Measurements from ENCODE around the gene BOD1L2. TPM values are rescaled to one million over a fixed set of nuclear protein-coding genes. Genes with fewer than 3 reads are reported as not detected.

The BOD1L2 gene
- polyA plus RNA-seq, 1 donor (not counting 4 experiments of a cell fraction or from before 2014, with no cell fraction given), result not detected

DNA sequence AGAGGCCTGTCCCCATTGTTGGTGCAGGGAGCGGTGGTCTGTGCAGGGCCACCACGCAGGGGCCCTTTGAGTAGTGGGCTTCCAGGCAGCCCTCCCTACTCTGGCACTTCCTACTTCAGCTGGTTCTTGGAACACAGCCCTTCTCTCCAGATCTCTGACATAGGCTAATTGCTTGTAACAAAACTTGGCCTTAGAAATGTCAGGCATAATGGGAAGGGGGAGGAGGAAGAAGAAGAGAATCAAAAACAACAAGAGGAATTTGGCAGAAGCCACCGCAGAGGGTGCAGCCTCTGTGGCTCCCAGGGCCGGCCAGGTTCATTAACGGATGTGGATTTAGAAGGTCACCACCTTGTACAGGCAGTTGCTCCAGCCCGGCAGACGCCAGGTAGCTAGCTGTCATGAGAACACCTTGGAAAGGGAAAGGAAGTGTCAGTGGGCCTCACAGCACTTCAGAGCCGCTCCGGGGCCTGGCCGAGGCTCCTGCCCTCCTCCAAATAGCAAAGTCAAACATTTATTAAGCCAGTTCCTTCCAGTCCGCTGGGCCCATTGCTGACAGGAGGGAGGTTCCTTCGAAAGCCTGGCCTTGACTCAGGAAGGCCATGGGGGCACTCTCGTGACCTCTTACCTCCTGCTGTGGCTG lies 7.4 kb downstream of the BOD1L2 start:
- H4K20me1 ChIP-seq (ENCODE audit: control insufficient read depth, extremely low read depth, insufficient read depth, low read length), result no peaks in the 10 kb centered on the region
- H3K9me1 ChIP-seq (ENCODE audit: control insufficient read depth, extremely low read depth, insufficient read depth, low read length), result no peaks in the 10 kb centered on the region
- H3K4me3 ChIP-seq (ENCODE audit: control insufficient read depth in 2 of 3, extremely low read depth in 1 of 3, insufficient read depth in 2 of 3, low read depth in 1 of 3, low read length in 3 of 3), result no peak overlapping the region
- H3K9me3 ChIP-seq (ENCODE audit: control insufficient read depth, low read depth, low read length), result no peaks in the 10 kb centered on the region
- H3K9ac ChIP-seq (ENCODE audit: control insufficient read depth, extremely low read depth, insufficient read depth, low read length), result no peak overlapping the region
- no peaks in the 10 kb centered on the region for H3K36me3 ChIP-seq (ENCODE audit: control insufficient read depth in 2 of 2, extremely low read depth in 1 of 2, insufficient read depth in 2 of 2, low read length in 2 of 2)
- FAIRE-seq, result no peak
- H3K79me2 ChIP-seq (ENCODE audit: control insufficient read depth, insufficient read depth, low read length), result no peaks in the 10 kb centered on the region
- H3K4me2 ChIP-seq (ENCODE audit: control insufficient read depth, extremely low read depth, insufficient read depth, low read depth, low read length), result no peak overlapping the region
- no peaks in the 10 kb centered on the region for H3K4me1 ChIP-seq (ENCODE audit: control insufficient read depth, extremely low read depth, insufficient read depth, low read length)
- H3K27ac ChIP-seq (ENCODE audit: control insufficient read depth, insufficient read depth, low read length), result no peak overlapping the region
- no peak for TF ChIP-seq EZH2 (IDR thresholded peaks at IDR 0.05; ENCODE audit: low read length)
- TF ChIP-seq, protein P1, sequence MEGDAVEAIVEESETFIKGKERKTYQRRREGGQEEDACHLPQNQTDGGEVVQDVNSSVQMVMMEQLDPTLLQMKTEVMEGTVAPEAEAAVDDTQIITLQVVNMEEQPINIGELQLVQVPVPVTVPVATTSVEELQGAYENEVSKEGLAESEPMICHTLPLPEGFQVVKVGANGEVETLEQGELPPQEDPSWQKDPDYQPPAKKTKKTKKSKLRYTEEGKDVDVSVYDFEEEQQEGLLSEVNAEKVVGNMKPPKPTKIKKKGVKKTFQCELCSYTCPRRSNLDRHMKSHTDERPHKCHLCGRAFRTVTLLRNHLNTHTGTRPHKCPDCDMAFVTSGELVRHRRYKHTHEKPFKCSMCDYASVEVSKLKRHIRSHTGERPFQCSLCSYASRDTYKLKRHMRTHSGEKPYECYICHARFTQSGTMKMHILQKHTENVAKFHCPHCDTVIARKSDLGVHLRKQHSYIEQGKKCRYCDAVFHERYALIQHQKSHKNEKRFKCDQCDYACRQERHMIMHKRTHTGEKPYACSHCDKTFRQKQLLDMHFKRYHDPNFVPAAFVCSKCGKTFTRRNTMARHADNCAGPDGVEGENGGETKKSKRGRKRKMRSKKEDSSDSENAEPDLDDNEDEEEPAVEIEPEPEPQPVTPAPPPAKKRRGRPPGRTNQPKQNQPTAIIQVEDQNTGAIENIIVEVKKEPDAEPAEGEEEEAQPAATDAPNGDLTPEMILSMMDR (optimal IDR thresholded peaks at IDR 0.05 in 1 of 3, IDR thresholded peaks at IDR 0.05 in 1 of 3, conservative IDR thresholded peaks at IDR 0.05 in 1 of 3; ENCODE audit: extremely low read depth in 1 of 3, insufficient read depth in 2 of 3, low read length in 3 of 3), result no peak
- no peaks in the 10 kb centered on the region for H3K27me3 ChIP-seq (ENCODE audit: control insufficient read depth, extremely low read depth, insufficient read depth, low read length)
- DNase-seq (ENCODE audit: low read depth, low spot score), result no peak
- H2AFZ ChIP-seq (ENCODE audit: control insufficient read depth, low read length), result no peak overlapping the region
- dilution Hi-C loops (cut with MboI; ENCODE audit: extremely low pct_ligation_motif_present, low sequenced_read_pairs), result no loop called here

DNA sequence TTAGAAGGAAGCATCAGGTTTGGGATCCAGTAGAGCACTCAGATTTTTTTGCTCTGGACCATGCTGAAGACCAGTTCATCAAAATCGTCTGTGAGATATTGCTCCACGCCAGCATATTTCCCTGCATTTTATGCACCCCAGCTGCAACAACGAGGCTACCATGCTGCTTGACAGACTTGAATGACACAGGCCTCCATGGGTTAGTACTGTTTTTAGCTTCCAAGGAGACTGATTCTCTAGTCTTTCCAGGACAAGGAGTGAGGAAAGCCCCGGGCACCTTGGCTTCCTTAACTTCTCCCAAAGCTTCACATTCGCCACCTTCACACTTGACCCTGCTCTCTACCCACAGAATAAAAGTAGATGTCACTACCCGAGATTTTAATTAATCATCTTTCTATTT lies 17.5 kb downstream of the BOD1L2 start:
- Histone ChIP-seq H3K9ac (ENCODE audit: control insufficient read depth, extremely low read depth, insufficient read depth, low read length) (no peak overlapping the region), H3K9me3 (ENCODE audit: control insufficient read depth, low read depth, low read length) (no peaks in the 10 kb centered on the region), H3K4me2 (ENCODE audit: control insufficient read depth, extremely low read depth, insufficient read depth, low read depth, low read length) (no peak overlapping the region), H3K9me1 (ENCODE audit: control insufficient read depth, extremely low read depth, insufficient read depth, low read length) (no peaks in the 10 kb centered on the region), H3K4me1 (ENCODE audit: control insufficient read depth, extremely low read depth, insufficient read depth, low read length) (no peaks in the 10 kb centered on the region), H4K20me1 (ENCODE audit: control insufficient read depth, extremely low read depth, insufficient read depth, low read length) (no peaks in the 10 kb centered on the region), H3K27ac (ENCODE audit: control insufficient read depth, insufficient read depth, low read length) (no peak overlapping the region), H3K4me3 (ENCODE audit: control insufficient read depth in 2 of 3, extremely low read depth in 1 of 3, insufficient read depth in 2 of 3, low read depth in 1 of 3, low read length in 3 of 3) (no peak overlapping the region), H3K36me3 (ENCODE audit: control insufficient read depth in 2 of 2, extremely low read depth in 1 of 2, insufficient read depth in 2 of 2, low read length in 2 of 2) (no peaks in the 10 kb centered on the region), H3K27me3 (ENCODE audit: control insufficient read depth, extremely low read depth, insufficient read depth, low read length) (no peaks in the 10 kb centered on the region), H3K79me2 (ENCODE audit: control insufficient read depth, insufficient read depth, low read length) (no peaks in the 10 kb centered on the region), H2AFZ (ENCODE audit: control insufficient read depth, low read length) (no peak overlapping the region)
- dilution Hi-C loops (cut with MboI; ENCODE audit: extremely low pct_ligation_motif_present, low sequenced_read_pairs), result no loop called here
- DNase-seq (ENCODE audit: low read depth, low spot score) (no peak), FAIRE-seq (no peak)
- TF ChIP-seq, protein P1 (optimal IDR thresholded peaks at IDR 0.05 in 1 of 3, IDR thresholded peaks at IDR 0.05 in 1 of 3, conservative IDR thresholded peaks at IDR 0.05 in 1 of 3; ENCODE audit: extremely low read depth in 1 of 3, insufficient read depth in 2 of 3, low read length in 3 of 3), result no peak
- TF ChIP-seq EZH2 (IDR thresholded peaks at IDR 0.05; ENCODE audit: low read length), result no peak
